Hindlimb muscle (tissue), 1 donor: ENCODE measurements around the gene BACH2. TPM values are rescaled to one million over a fixed set of nuclear protein-coding genes. Genes with fewer than 3 reads are reported as not detected.

ENCODE experiments used
- DNase-seq: peaks from one replicate; pipeline ENCODE4 v3.0.0-alpha.2; 2013
- polyA plus RNA-seq: library from polyadenylated mRNA; unstranded; fragments of 120-200 nt; gene quantifications from one replicate; pipeline ENCODE4 v1.2.1, GENCODE V29; 2013; ENCODE audit not compliant: insufficient read length

BACH2 gene
- polyA plus RNA-seq, 1 donor = 6.0 TPM

- no peak for DNase-seq
Observed at GRCh38 chr6:90237350-90237990, 59.2 kb downstream of the BACH2 start.

GRCh38 chr6:90233994-90234393, 62.6 kb downstream of the BACH2 start:
- no peak for DNase-seq

- no peak for DNase-seq
Observed at GRCh38 chr6:90233213-90233612, 63.4 kb downstream of the BACH2 start.

- no peak for DNase-seq
Observed at GRCh38 chr6:90231798-90232197, 64.8 kb downstream of the BACH2 start.

- no peak for DNase-seq
Observed at GRCh38 chr6:90231308-90231707, 65.3 kb downstream of the BACH2 start.

- no peak for DNase-seq
Observed at GRCh38 chr6:90230548-90231215, 66.0 kb downstream of the BACH2 start.

GRCh38 chr6:90229331-90230010, 67.2 kb downstream of the BACH2 start:
- no peak for DNase-seq

GRCh38 chr6:90227673-90228072, 69.0 kb downstream of the BACH2 start:
- DNase-seq = no peak

GRCh38 chr6:90227213-90227612, 69.4 kb downstream of the BACH2 start:
- no peak for DNase-seq

- no peak for DNase-seq
Observed at GRCh38 chr6:90226257-90226656, 70.4 kb downstream of the BACH2 start.

GRCh38 chr6:90224196-90224595, 72.4 kb downstream of the BACH2 start:
- no peak for DNase-seq

- no peak for DNase-seq
Observed at GRCh38 chr6:90222724-90223198, 73.9 kb downstream of the BACH2 start.

- no peak for DNase-seq
Observed at GRCh38 chr6:90222008-90222407, 74.6 kb downstream of the BACH2 start.

GRCh38 chr6:90221403-90221802, 75.2 kb downstream of the BACH2 start:
- DNase-seq = no peak

- DNase-seq = no peak
Observed at GRCh38 chr6:90220273-90220672, 76.4 kb downstream of the BACH2 start.

GRCh38 chr6:90219209-90219985, 77.2 kb downstream of the BACH2 start:
- DNase-seq = peak; percentile 90

- no peak for DNase-seq
Observed at GRCh38 chr6:90218959-90219208, 77.8 kb downstream of the BACH2 start.

- no peak for DNase-seq
Observed at GRCh38 chr6:90217506-90218127, 79.0 kb downstream of the BACH2 start.

GRCh38 chr6:90216072-90216977, 80.3 kb downstream of the BACH2 start:
- DNase-seq = no peak

- DNase-seq = no peak
Observed at GRCh38 chr6:90214966-90215365, 81.7 kb downstream of the BACH2 start.

- DNase-seq = no peak
Observed at GRCh38 chr6:90214461-90214860, 82.2 kb downstream of the BACH2 start.

GRCh38 chr6:90212274-90212673, 84.4 kb downstream of the BACH2 start:
- DNase-seq = no peak
